Measurements from ENCODE around the gene KLK11. TPM values are rescaled to one million over a fixed set of nuclear protein-coding genes. Genes with fewer than 3 reads are reported as not detected.

KLK11 gene
- total RNA-seq, 1 donor from 2014 or later, result not detected

GRCh38 chr19:51010066-51010795 is 16.2 kb downstream of the KLK11 start:
- H3K36me3 ChIP-seq (ENCODE audit: insufficient read depth, low read length), result no peaks in the 10 kb centered on the region
- no peak overlapping the region for H3K4me2 ChIP-seq (ENCODE audit: low read length)
- no peaks in the 10 kb centered on the region for H3K79me2 ChIP-seq (ENCODE audit: insufficient read depth, low read length)
- TF ChIP-seq CTCF (IDR thresholded peaks at IDR 0.05; ENCODE audit: insufficient read depth, low read depth, low read length) (no peak), EZH2 (IDR thresholded peaks at IDR 0.05; ENCODE audit: insufficient read depth, low read length) (no peak)
- Mint-ChIP-seq H3K4me1 (ENCODE audit: low read depth, unreplicated experiment) (peaks cover 3% of the 10 kb centered on the region), H3K27me3 (ENCODE audit: low read depth, unreplicated experiment) (peaks cover 54% of the 10 kb centered on the region), H3K36me3 (ENCODE audit: low read depth, unreplicated experiment) (no peaks in the 10 kb centered on the region), H3K9me3 (ENCODE audit: unreplicated experiment) (peaks cover 7% of the 10 kb centered on the region), H3K27ac (ENCODE audit: unreplicated experiment) (no peak overlapping the region), H3K4me3 (ENCODE audit: unreplicated experiment) (no peak overlapping the region)
- no peak overlapping the region for H3K27ac ChIP-seq (ENCODE audit: low read depth, low read length)
- no peaks in the 10 kb centered on the region for H3K27me3 ChIP-seq (ENCODE audit: insufficient read depth, low read length)
- H4K20me1 ChIP-seq (ENCODE audit: insufficient read depth, low read length), result no peaks in the 10 kb centered on the region
- no peaks in the 10 kb centered on the region for H3K4me1 ChIP-seq (ENCODE audit: insufficient read depth, low read length)
- H3K9me3 ChIP-seq (ENCODE audit: insufficient read depth, low read depth, low read length), result peaks cover 2% of the 10 kb centered on the region
- no peak overlapping the region for H2AFZ ChIP-seq (ENCODE audit: low read depth, low read length)
- no peak overlapping the region for H3K9ac ChIP-seq (ENCODE audit: low read length)
- H3K4me3 ChIP-seq (ENCODE audit: insufficient read depth, low read depth, low read length), result no peak overlapping the region
- FAIRE-seq (no peak), DNase-seq (ENCODE audit: low read depth) (no peak)

GRCh38 chr19:51009061-51009891 is 17.1 kb downstream of the KLK11 start:
- FAIRE-seq, result no peak
- peaks cover 50% of the 10 kb centered on the region for H3K27me3 Mint-ChIP-seq (ENCODE audit: low read depth, unreplicated experiment)
- TF ChIP-seq CTCF (IDR thresholded peaks at IDR 0.05; ENCODE audit: insufficient read depth, low read depth, low read length) (no peak), EZH2 (IDR thresholded peaks at IDR 0.05; ENCODE audit: insufficient read depth, low read length) (no peak)

More at GRCh38 chr19:51009061-51009891, 17.1 kb downstream of the KLK11 start:
- H3K9me3 Mint-ChIP-seq (ENCODE audit: unreplicated experiment), result peaks cover 2% of the 10 kb centered on the region
- no peaks in the 10 kb centered on the region for H3K79me2 ChIP-seq (ENCODE audit: insufficient read depth, low read length)
- H3K9me3 ChIP-seq (ENCODE audit: insufficient read depth, low read depth, low read length), result peaks cover 2% of the 10 kb centered on the region
- H3K4me3 Mint-ChIP-seq (ENCODE audit: unreplicated experiment), result no peak overlapping the region
- H3K27me3 ChIP-seq (ENCODE audit: insufficient read depth, low read length), result no peaks in the 10 kb centered on the region
- no peaks in the 10 kb centered on the region for H3K36me3 Mint-ChIP-seq (ENCODE audit: low read depth, unreplicated experiment)
- no peak overlapping the region for H3K27ac ChIP-seq (ENCODE audit: low read depth, low read length)
- H3K36me3 ChIP-seq (ENCODE audit: insufficient read depth, low read length), result no peaks in the 10 kb centered on the region
- H3K4me1 ChIP-seq (ENCODE audit: insufficient read depth, low read length), result no peaks in the 10 kb centered on the region
- H3K4me3 ChIP-seq (ENCODE audit: insufficient read depth, low read depth, low read length), result no peak overlapping the region
- no peak overlapping the region for H3K9ac ChIP-seq (ENCODE audit: low read length)
- no peaks in the 10 kb centered on the region for H4K20me1 ChIP-seq (ENCODE audit: insufficient read depth, low read length)
- peaks cover 3% of the 10 kb centered on the region for H3K4me1 Mint-ChIP-seq (ENCODE audit: low read depth, unreplicated experiment)
- H3K27ac Mint-ChIP-seq (ENCODE audit: unreplicated experiment), result no peak overlapping the region
- H3K4me2 ChIP-seq (ENCODE audit: low read length), result no peak overlapping the region
- H2AFZ ChIP-seq (ENCODE audit: low read depth, low read length), result no peak overlapping the region
- DNase-seq (ENCODE audit: low read depth), result no peak
